GM12874 (cell line): ENCODE measurements around the gene ABCA2.

Source experiments
- CTCF ChIP-seq: IDR thresholded peaks from 2 replicates; pipeline ENCODE4 v1.5.1; 2011; ENCODE audit warnings: low read depth, mild to moderate bottlenecking, control low read depth, low read length, moderate library complexity; ENCODE audit not compliant: insufficient read depth

The ABCA2 gene

GRCh38 chr9:136969774-136970173 is 58.3 kb downstream of the ABCA2 start:
- TF ChIP-seq CTCF: no peak

- TF ChIP-seq CTCF: no peak
These were observed 58.9 kb downstream of the ABCA2 start for GRCh38 chr9:136969150-136969549.

GRCh38 chr9:136968333-136969127 is 59.5 kb downstream of the ABCA2 start:
- no peak for TF ChIP-seq CTCF

GRCh38 chr9:136965771-136966484 is 62.1 kb downstream of the ABCA2 start:
- no peak for TF ChIP-seq CTCF

- no peak for TF ChIP-seq CTCF
These were observed 63.1 kb downstream of the ABCA2 start for GRCh38 chr9:136964833-136965422.

- TF ChIP-seq CTCF: no peak
These were observed 63.8 kb downstream of the ABCA2 start for GRCh38 chr9:136964171-136964689.

GRCh38 chr9:136963751-136964150 is 64.3 kb downstream of the ABCA2 start:
- no peak for TF ChIP-seq CTCF
